Activated CD4-positive, alpha-beta T cell treated with anti-CD3 and anti-CD28 coated beads, Interleukin-2, amount 10 ng/mL, durations not matched to agents 7 days and 5 days (primary cell): ENCODE measurements around the gene PRM2. TPM values are rescaled to one million over a fixed set of nuclear protein-coding genes. Genes with fewer than 3 reads are reported as not detected.

ENCODE experiments used
- CTCF ChIA-PET: fragments of 350-600 bp; sonication (Branson Sonifier 250); formaldehyde crosslinking; loops from one replicate; lab custom pipeline; 2021; ENCODE audit warnings: antibody characterized with exemption; lab: Charles Lee
- POLR2A ChIA-PET: fragments of 350-600 bp; sonication (Branson Sonifier 250); formaldehyde crosslinking; loops from one replicate; lab custom pipeline; 2021; ENCODE audit warnings: antibody characterized with exemption; lab: Charles Lee
- DNase-seq: peaks from one replicate; pipeline ENCODE4 v3.0.0-alpha.2; 2020
- H3K27ac Mint-ChIP-seq: one replicate; pipeline ENCODE4 v1.8.0; 2021; ENCODE audit warnings: mild to moderate bottlenecking, moderate library complexity, mixed read lengths
- H3K27me3 Mint-ChIP-seq: one replicate; pipeline ENCODE4 v1.8.0; 2021; ENCODE audit warnings: mixed read lengths
- H3K36me3 Mint-ChIP-seq: one replicate; pipeline ENCODE4 v1.8.0; 2021; ENCODE audit warnings: low read depth, mixed read lengths
- H3K4me1 Mint-ChIP-seq: one replicate; pipeline ENCODE4 v1.8.0; 2021; ENCODE audit warnings: mixed read lengths
- H3K4me3 Mint-ChIP-seq: one replicate; pipeline ENCODE4 v1.8.0; 2021; ENCODE audit warnings: mild to moderate bottlenecking, moderate library complexity, mixed read lengths
- H3K9me3 Mint-ChIP-seq: one replicate; pipeline ENCODE4 v1.8.0; 2021; ENCODE audit warnings: mixed read lengths
- total RNA-seq, 2 experiments: library from RNA; stranded (reverse); gene quantifications; one replicate each; pipeline ENCODE4 v1.2.3, GENCODE V29; 2021

Gene PRM2
- total RNA-seq, 2 experiments from 2014 or later, result not detected

- ChIA-PET CTCF (interaction anchor here (1.2 to 2.7 kb wide), 5 partner anchors 9 to 281 kb away, joined by 3 to 15 read pairs (median 7); partner anchors contain the start of gene SOCS1), POLR2A (interaction anchor here (0.6 to 1.2 kb wide), 4 partner anchors 21 to 193 kb away, joined by 3 to 4 read pairs (median 4); no protein-coding TSS in a partner anchor)
- Mint-ChIP-seq H3K9me3 (no peaks in the 10 kb centered on the region), H3K36me3 (peaks cover 36% of the 10 kb centered on the region), H3K27me3 (no peaks in the 10 kb centered on the region), H3K4me1 (peaks cover 47% of the 10 kb centered on the region), H3K4me3 (no peak overlapping the region), H3K27ac (no peak overlapping the region)
- DNase-seq, result no peak
These were observed 31.0 kb downstream of the PRM2 start for GRCh38 chr16:11245222-11245737.

- Mint-ChIP-seq H3K36me3 (peaks cover 13% of the 10 kb centered on the region), H3K4me3 (no peak overlapping the region), H3K27me3 (no peaks in the 10 kb centered on the region), H3K9me3 (peaks cover 3% of the 10 kb centered on the region), H3K27ac (no peak overlapping the region), H3K4me1 (peaks cover 25% of the 10 kb centered on the region)
- DNase-seq, result no peak
- CTCF ChIA-PET, result interaction anchor here (2.4 kb wide), 1 partner anchor 10 kb away, joined by 8 read pairs; no protein-coding TSS in a partner anchor
- POLR2A ChIA-PET, result no interaction called here
These were observed 33.6 kb downstream of the PRM2 start for GRCh38 chr16:11242658-11243057.

- Mint-ChIP-seq H3K27ac (no peak overlapping the region), H3K9me3 (peaks cover 3% of the 10 kb centered on the region), H3K36me3 (peaks cover 5% of the 10 kb centered on the region), H3K27me3 (no peaks in the 10 kb centered on the region), H3K4me3 (no peak overlapping the region), H3K4me1 (peaks cover 23% of the 10 kb centered on the region)
- ChIA-PET CTCF (interaction anchor here (1.0 to 2.4 kb wide), 2 partner anchors 9 to 11 kb away, joined by 3 to 8 read pairs; no protein-coding TSS in a partner anchor), POLR2A (interaction anchor here (0.6 kb wide), 1 partner anchor 249 kb away, joined by 4 read pairs; no protein-coding TSS in a partner anchor)
- DNase-seq, result no peak
These were observed 34.6 kb downstream of the PRM2 start for GRCh38 chr16:11241480-11242204.

GRCh38 chr16:11240636-11241473 is 35.4 kb downstream of the PRM2 start:
- DNase-seq, result peak; percentile 58
- H3K27ac Mint-ChIP-seq, result no peak overlapping the region
- peaks cover 20% of the 10 kb centered on the region for H3K4me1 Mint-ChIP-seq
- peaks cover 2% of the 10 kb centered on the region for H3K36me3 Mint-ChIP-seq
- H3K9me3 Mint-ChIP-seq, result peaks cover 3% of the 10 kb centered on the region
- ChIA-PET CTCF (interaction anchor here (0.8 to 2.4 kb wide), 3 partner anchors 8 to 95 kb away, joined by 3 to 8 read pairs (median 3); no protein-coding TSS in a partner anchor), POLR2A (interaction anchor here (1.0 to 1.2 kb wide), 2 partner anchors 10 to 11 kb away, joined by 3 to 6 read pairs; no protein-coding TSS in a partner anchor)
- no peaks in the 10 kb centered on the region for H3K27me3 Mint-ChIP-seq
- H3K4me3 Mint-ChIP-seq, result no peak overlapping the region

- Mint-ChIP-seq H3K4me1 (peaks cover 20% of the 10 kb centered on the region), H3K4me3 (no peak overlapping the region), H3K27ac (no peak overlapping the region), H3K9me3 (peaks cover 3% of the 10 kb centered on the region), H3K36me3 (peaks cover under 1% of the 10 kb centered on the region), H3K27me3 (no peaks in the 10 kb centered on the region)
- ChIA-PET CTCF (interaction anchor here (0.8 kb wide), 1 partner anchor 94 kb away, joined by 3 read pairs; no protein-coding TSS in a partner anchor), POLR2A (interaction anchor here (1.0 to 1.2 kb wide), 2 partner anchors 11 to 12 kb away, joined by 3 to 6 read pairs; no protein-coding TSS in a partner anchor)
- no peak for DNase-seq
These were observed 36.3 kb downstream of the PRM2 start for GRCh38 chr16:11239644-11240632.

GRCh38 chr16:11238272-11239202 is 37.7 kb downstream of the PRM2 start:
- H3K4me3 Mint-ChIP-seq, result no peak overlapping the region
- H3K4me1 Mint-ChIP-seq, result peaks cover 31% of the 10 kb centered on the region
- no peaks in the 10 kb centered on the region for H3K36me3 Mint-ChIP-seq
- CTCF ChIA-PET, result interaction anchor here (1.2 kb wide), 1 partner anchor 13 kb away, joined by 4 read pairs; no protein-coding TSS in a partner anchor
- H3K27ac Mint-ChIP-seq, result peak overlapping the region; percentile 31
- no peaks in the 10 kb centered on the region for H3K27me3 Mint-ChIP-seq
- no peak for DNase-seq
- peaks cover 3% of the 10 kb centered on the region for H3K9me3 Mint-ChIP-seq
- POLR2A ChIA-PET, result interaction anchor here (0.6 kb wide), 1 partner anchor 137 kb away, joined by 10 read pairs; no protein-coding TSS in a partner anchor

- H3K4me1 Mint-ChIP-seq, result peaks cover 50% of the 10 kb centered on the region
These were observed 39.6 kb downstream of the PRM2 start for GRCh38 chr16:11236461-11237254.

GRCh38 chr16:11235703-11235991 is 40.6 kb downstream of the PRM2 start:
- Mint-ChIP-seq H3K36me3 (peaks cover 1% of the 10 kb centered on the region), H3K4me3 (no peak overlapping the region), H3K27me3 (no peaks in the 10 kb centered on the region), H3K4me1 (peaks cover 60% of the 10 kb centered on the region), H3K27ac (peak overlapping the region; percentile 75), H3K9me3 (peaks cover 3% of the 10 kb centered on the region)
- ChIA-PET CTCF (interaction anchor here (0.8 to 3.3 kb wide), 8 partner anchors 11 to 270 kb away, joined by 3 to 16 read pairs (median 5); partner anchors contain the start of gene SOCS1), POLR2A (interaction anchor here (0.6 kb wide), 1 partner anchor 14 kb away, joined by 3 read pairs; no protein-coding TSS in a partner anchor)
- DNase-seq, result no peak

More at GRCh38 chr16:11236461-11237254, 39.6 kb downstream of the PRM2 start:
- Mint-ChIP-seq H3K27ac (peak overlapping the region; percentile 27), H3K9me3 (peaks cover 3% of the 10 kb centered on the region), H3K4me3 (no peak overlapping the region), H3K27me3 (no peaks in the 10 kb centered on the region), H3K36me3 (no peaks in the 10 kb centered on the region)
- DNase-seq, result no peak
- CTCF ChIA-PET, result interaction anchor here (0.8 to 2.0 kb wide), 7 partner anchors 10 to 271 kb away, joined by 3 to 13 read pairs (median 4); no protein-coding TSS in a partner anchor
- POLR2A ChIA-PET, result no interaction called here

GRCh38 chr16:11234884-11235702 is 41.2 kb downstream of the PRM2 start:
- CTCF ChIA-PET, result interaction anchor here (1.1 to 3.3 kb wide), 6 partner anchors 10 to 269 kb away, joined by 3 to 16 read pairs (median 6); partner anchors contain the start of gene SOCS1
- no peak overlapping the region for H3K4me3 Mint-ChIP-seq
- peaks cover 65% of the 10 kb centered on the region for H3K4me1 Mint-ChIP-seq

More at GRCh38 chr16:11234884-11235702, 41.2 kb downstream of the PRM2 start:
- no peaks in the 10 kb centered on the region for H3K27me3 Mint-ChIP-seq
- H3K27ac Mint-ChIP-seq, result peak overlapping the region; percentile 75
- H3K36me3 Mint-ChIP-seq, result peaks cover 1% of the 10 kb centered on the region
- POLR2A ChIA-PET, result interaction anchor here (0.6 kb wide), 1 partner anchor 14 kb away, joined by 3 read pairs; no protein-coding TSS in a partner anchor
- peaks cover 3% of the 10 kb centered on the region for H3K9me3 Mint-ChIP-seq
- DNase-seq, result no peak
